Measurements from ENCODE around the gene PAX2.

Gene PAX2

GRCh38 chr10:100725071-100725471, 20.3 kb upstream of the PAX2 start:
- DNase-seq, result no peak

GRCh38 chr10:100725869-100726426, 19.4 kb upstream of the PAX2 start:
- DNase-seq, result no peak

GRCh38 chr10:100727808-100728207, 17.6 kb upstream of the PAX2 start:
- no peak for DNase-seq

- DNase-seq, result no peak
Measured at GRCh38 chr10:100728928-100729861, 16.2 kb upstream of the PAX2 start.

GRCh38 chr10:100729862-100730724, 15.3 kb upstream of the PAX2 start:
- no peak for DNase-seq

GRCh38 chr10:100730725-100731406, 14.5 kb upstream of the PAX2 start:
- no peak for DNase-seq

- DNase-seq, result no peak
Measured at GRCh38 chr10:100731407-100732240, 13.8 kb upstream of the PAX2 start.

- DNase-seq, result no peak
Measured at GRCh38 chr10:100732241-100732596, 13.2 kb upstream of the PAX2 start.

GRCh38 chr10:100733329-100733728, 12.1 kb upstream of the PAX2 start:
- no peak for DNase-seq

- no peak for DNase-seq
Measured at GRCh38 chr10:100734295-100735086, 10.9 kb upstream of the PAX2 start.

GRCh38 chr10:100735087-100735336, 10.4 kb upstream of the PAX2 start:
- DNase-seq, result no peak

GRCh38 chr10:100735337-100736143, 9.8 kb upstream of the PAX2 start:
- no peak for DNase-seq

GRCh38 chr10:100736144-100736808, 9.1 kb upstream of the PAX2 start:
- no peak for DNase-seq

- DNase-seq, result no peak
Measured at GRCh38 chr10:100736809-100737354, 8.5 kb upstream of the PAX2 start.

- no peak for DNase-seq
Measured at GRCh38 chr10:100737355-100738054, 7.9 kb upstream of the PAX2 start.

GRCh38 chr10:100738055-100738827, 7.1 kb upstream of the PAX2 start:
- DNase-seq, result no peak

GRCh38 chr10:100739517-100740368, 5.6 kb upstream of the PAX2 start:
- no peak for DNase-seq

All from GOT3 (cell line).